ENCODE data around the gene CALY.

GRCh38 chr10:133366130-133366478 lies 29.4 kb upstream of the CALY start:
- TF ChIP-seq CTCF (IDR thresholded peaks at IDR 0.05; ENCODE audit: insufficient read depth, low read length), result no peak
- no peak for TF ChIP-seq POLR2AphosphoS5 (IDR thresholded peaks at IDR 0.05; ENCODE audit: low read depth)
- TF ChIP-seq REST (IDR thresholded peaks at IDR 0.05; ENCODE audit: insufficient replicate concordance, low read depth), result no peak
- no peak for TF ChIP-seq SPI1 (IDR thresholded peaks at IDR 0.05; ENCODE audit: borderline replicate concordance, low read depth)
